ENCODE measurements around the gene NFKB2.

DNA sequence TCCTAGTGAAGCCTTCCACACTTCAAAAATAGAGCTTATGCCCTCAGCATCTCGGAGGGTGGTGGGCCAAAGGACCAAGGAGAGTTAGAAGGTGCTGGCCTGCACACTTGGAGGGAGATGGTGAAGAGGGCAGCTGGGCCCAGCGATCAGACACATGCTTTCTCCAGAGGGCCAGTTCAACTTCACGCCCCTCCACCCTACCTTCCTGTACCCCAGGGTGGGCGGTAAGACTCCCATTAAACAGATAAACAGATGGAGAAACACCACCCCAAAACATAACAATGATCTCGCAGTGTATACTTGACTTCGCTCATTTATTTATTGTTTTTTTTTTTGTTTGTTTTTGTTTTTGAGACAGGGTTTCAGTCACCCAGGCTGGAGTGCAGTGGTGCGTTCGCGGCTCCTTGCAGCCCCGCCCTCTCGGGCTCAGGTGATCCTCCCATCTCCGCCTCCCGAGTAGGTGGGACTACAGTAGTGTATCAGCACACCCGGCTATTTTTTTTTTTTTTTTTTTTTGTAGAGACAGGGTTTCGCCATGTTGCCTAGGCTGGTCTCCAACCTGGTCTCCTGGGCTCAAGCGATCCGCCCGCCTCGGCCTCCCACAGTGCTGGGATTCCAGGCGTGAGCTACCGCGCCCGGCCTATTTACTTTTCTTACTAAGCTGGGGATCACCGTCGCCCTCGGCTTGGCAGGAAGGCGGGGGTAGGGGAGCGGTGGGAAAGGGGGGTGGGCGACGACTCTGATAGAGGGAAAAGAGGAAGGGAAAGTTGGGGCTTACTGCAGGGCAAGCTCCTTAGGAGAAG is 54.0 kb downstream of the NFKB2 start:
- TF ChIP-seq POLR2AphosphoS5 (IDR thresholded peaks at IDR 0.05) (no peak), CTCF (IDR thresholded peaks at IDR 0.05) (no peak)
